SK-N-SH (cell line): ENCODE results near the gene AXIN2. TPM values are rescaled to one million over a fixed set of nuclear protein-coding genes. Genes with fewer than 3 reads are reported as not detected.

Source experiments
- CTCF ChIA-PET: fragments of 300-600, 350-600 bp; formaldehyde crosslinking; extraction: SDS; loops from one replicate; lab custom pipeline; 2021; lab: Yijun Ruan, JAX
- POLR2A ChIA-PET: fragments of 350-600 bp; sonication (Branson Sonifier 250); formaldehyde crosslinking; extraction: SDS; loops from one replicate; lab custom pipeline; 2020; ENCODE audit warnings: antibody characterized with exemption, inconsistent platforms; lab: Yijun Ruan, JAX
- DNase-seq: peaks from one replicate; pipeline ENCODE4 v3.0.0; 2012
- H2AFZ ChIP-seq: fragments of 200-600 bp; sonication (generic); 2 replicates; pipeline ENCODE4 v1.8.1; 2016; ENCODE audit warnings: antibody characterized with exemption, mild to moderate bottlenecking, low read depth
- H3F3A ChIP-seq: fragments of 200-600 bp; sonication (generic); replicated peaks from 2 replicates; pipeline ENCODE3; 2016; ENCODE audit warnings: antibody characterized with exemption, mild to moderate bottlenecking; ENCODE audit not compliant: insufficient read depth
- H3K27ac ChIP-seq, 2 experiments: fragments of 200-500 bp in 1 of 2; fragments of 200-600 bp in 1 of 2; sonication (Bioruptor generic) in 1 of 2; sonication (generic), shearing (Covaris generic) in 1 of 2; 2 replicates each; pipeline versions ENCODE4 v1.5.1 to v1.6.1; 2014 to 2016; ENCODE audit warnings: low read depth in 2 of 2, inconsistent platforms in 1 of 2, low read length in 1 of 2, mild to moderate bottlenecking in 1 of 2, mixed read lengths in 1 of 2
- H3K27me3 ChIP-seq: fragments of 200-600 bp; sonication (generic), shearing (Covaris generic); 2 replicates; pipeline ENCODE4 v1.6.1; 2016; ENCODE audit warnings: mixed run types; ENCODE audit not compliant: insufficient read depth
- H3K36me3 ChIP-seq, 2 experiments: fragments of 200-500 bp in 1 of 2; fragments of 200-600 bp in 1 of 2; sonication (Bioruptor generic) in 1 of 2; sonication (generic) in 1 of 2; replicated peaks in 1 of 2; 2 replicates each; pipeline versions ENCODE3 to v1.5.1; 2014 to 2016; ENCODE audit warnings: low read length in 1 of 2, mild to moderate bottlenecking in 1 of 2; ENCODE audit not compliant: insufficient read depth in 2 of 2, control insufficient read depth in 1 of 2
- H3K4me1 ChIP-seq, 2 experiments: fragments of 200-500 bp in 1 of 2; fragments of 200-600 bp in 1 of 2; sonication (Bioruptor generic) in 1 of 2; sonication (generic), shearing (Covaris generic) in 1 of 2; 2 replicates each; pipeline versions ENCODE4 v1.5.1 to v1.6.1; 2014 to 2016; ENCODE audit warnings: low read depth in 1 of 2, low read length in 1 of 2, mixed run types in 1 of 2; ENCODE audit not compliant: insufficient read depth in 2 of 2, control insufficient read depth in 1 of 2
- H3K4me2 ChIP-seq: fragments of 200-600 bp; sonication (generic), shearing (Covaris generic); 2 replicates; pipeline ENCODE4 v1.6.1; 2017; ENCODE audit warnings: mixed run types
- H3K4me3 ChIP-seq, 2 experiments: fragments of 200-500 bp in 1 of 2; fragments of 200-600 bp in 1 of 2; sonication (Bioruptor generic) in 1 of 2; sonication (generic), shearing (Covaris generic) in 1 of 2; 2 replicates each; pipeline versions ENCODE4 v1.5.1 to v1.8.1; 2014 to 2016; ENCODE audit warnings: low read depth in 2 of 2, inconsistent platforms in 1 of 2, low read length in 1 of 2, mild to moderate bottlenecking in 1 of 2, mixed read lengths in 1 of 2, moderate library complexity in 1 of 2
- H3K79me2 ChIP-seq: fragments of 200-600 bp; sonication (generic); 2 replicates; pipeline ENCODE4 v1.8.1; 2017; ENCODE audit warnings: mild to moderate bottlenecking; ENCODE audit not compliant: insufficient read depth
- H3K9ac ChIP-seq: fragments of 200-600 bp; sonication (generic); 2 replicates; pipeline ENCODE4 v1.6.1; 2017; ENCODE audit warnings: mixed run types
- H3K9me2 ChIP-seq: fragments of 200-600 bp; sonication (generic); 2 replicates; pipeline ENCODE4 v1.6.1; 2017; ENCODE audit warnings: mixed run types
- H3K9me3 ChIP-seq: fragments of 200-600 bp; sonication (generic); 2 replicates; pipeline ENCODE4 v1.6.1; 2017; ENCODE audit warnings: mixed run types, mild to moderate bottlenecking, moderate library complexity
- H4K20me1 ChIP-seq: fragments of 200-600 bp; sonication (generic); 2 replicates; pipeline ENCODE4 v1.6.1; 2017; ENCODE audit warnings: mild to moderate bottlenecking, mixed run types; ENCODE audit not compliant: insufficient read depth
- EP300 ChIP-seq, 2 experiments: IDR thresholded peaks; 2 replicates each; pipeline versions ENCODE4 v1.4.0 to v1.6.1; 2012; ENCODE audit warnings: borderline replicate concordance in 1 of 2, low read depth in 1 of 2, low read length in 1 of 2
- FOSL2 ChIP-seq: IDR thresholded peaks from 2 replicates; pipeline ENCODE4 v1.4.0; 2012; ENCODE audit warnings: low read depth, mild to moderate bottlenecking, moderate library complexity, borderline replicate concordance
- FOXJ3 ChIP-seq: sonication (generic); formaldehyde crosslinking; IDR thresholded peaks from 2 replicates; pipeline ENCODE4 v1.5.1; 2020; ENCODE audit warnings: mild to moderate bottlenecking, missing genetic modification reagents
- RAD21 ChIP-seq: IDR thresholded peaks from 2 replicates; pipeline ENCODE4 v1.6.1; 2012; ENCODE audit warnings: mild to moderate bottlenecking, low read length
- RCOR1 ChIP-seq: fragments of 150-350 bp; IDR thresholded peaks from 2 replicates; pipeline ENCODE4 v1.6.1; 2017; ENCODE audit warnings: antibody characterized with exemption, low read length
- SIN3A ChIP-seq: IDR thresholded peaks from 2 replicates; pipeline ENCODE4 v1.6.1; 2012; ENCODE audit warnings: low read depth, mild to moderate bottlenecking, low read length, moderate library complexity, borderline replicate concordance
- SMC3 ChIP-seq: IDR thresholded peaks from 2 replicates; pipeline ENCODE4 v1.6.1; 2012; ENCODE audit warnings: low read depth, low read length, improper control_type of control experiment
- TCF12 ChIP-seq: IDR thresholded peaks from 2 replicates; pipeline ENCODE4 v1.4.0; 2012
- TEAD4 ChIP-seq: IDR thresholded peaks from 2 replicates; pipeline ENCODE4 v1.4.0; 2012; ENCODE audit warnings: mild to moderate bottlenecking, borderline replicate concordance; ENCODE audit not compliant: insufficient read depth
- WGBS: methylation state at CpG from one replicate; pipeline ENCODE4 v1.1.6; 2017; ENCODE audit warnings: low lambda C conversion rate; 5-methylcytosine and 5-hydroxymethylcytosine counted together
- polyA plus RNA-seq, 3 experiments: library from polyadenylated mRNA; depleted of rRNA; stranded (reverse); fragments of >200 nt; gene quantifications; 2 replicates each; pipeline ENCODE4 v1.2.3, GENCODE V29; 2012
- TF ChIP-seq, protein P1 (sequence below): IDR thresholded peaks from 2 replicates; pipeline ENCODE4 v1.6.1; 2012; ENCODE audit warnings: mild to moderate bottlenecking, low read depth, low read length, moderate library complexity
- TF ChIP-seq, protein P2 (sequence below): fragments of 150-350 bp; IDR thresholded peaks from 2 replicates; pipeline ENCODE4 v1.6.1; 2016; ENCODE audit warnings: mild to moderate bottlenecking, low read depth, low read length
- TF ChIP-seq, protein P3 (sequence below): fragments of 150-350 bp; IDR thresholded peaks from 2 replicates; pipeline ENCODE4 v1.6.1; 2017; ENCODE audit warnings: antibody characterized with exemption, low read length, low read depth, borderline replicate concordance

Gene AXIN2
- polyA plus RNA-seq, 1 of the 3 experiments (the other 2 are of a cell fraction): 8.3 TPM

GRCh38 chr17:65552214-65552613 is 9.2 kb downstream of the AXIN2 start:
- WGBS: 88% methylated on average over 4 of the region's 4 CpGs
- no peak overlapping the region for H3K27ac ChIP-seq
- TF ChIP-seq, protein P1, sequence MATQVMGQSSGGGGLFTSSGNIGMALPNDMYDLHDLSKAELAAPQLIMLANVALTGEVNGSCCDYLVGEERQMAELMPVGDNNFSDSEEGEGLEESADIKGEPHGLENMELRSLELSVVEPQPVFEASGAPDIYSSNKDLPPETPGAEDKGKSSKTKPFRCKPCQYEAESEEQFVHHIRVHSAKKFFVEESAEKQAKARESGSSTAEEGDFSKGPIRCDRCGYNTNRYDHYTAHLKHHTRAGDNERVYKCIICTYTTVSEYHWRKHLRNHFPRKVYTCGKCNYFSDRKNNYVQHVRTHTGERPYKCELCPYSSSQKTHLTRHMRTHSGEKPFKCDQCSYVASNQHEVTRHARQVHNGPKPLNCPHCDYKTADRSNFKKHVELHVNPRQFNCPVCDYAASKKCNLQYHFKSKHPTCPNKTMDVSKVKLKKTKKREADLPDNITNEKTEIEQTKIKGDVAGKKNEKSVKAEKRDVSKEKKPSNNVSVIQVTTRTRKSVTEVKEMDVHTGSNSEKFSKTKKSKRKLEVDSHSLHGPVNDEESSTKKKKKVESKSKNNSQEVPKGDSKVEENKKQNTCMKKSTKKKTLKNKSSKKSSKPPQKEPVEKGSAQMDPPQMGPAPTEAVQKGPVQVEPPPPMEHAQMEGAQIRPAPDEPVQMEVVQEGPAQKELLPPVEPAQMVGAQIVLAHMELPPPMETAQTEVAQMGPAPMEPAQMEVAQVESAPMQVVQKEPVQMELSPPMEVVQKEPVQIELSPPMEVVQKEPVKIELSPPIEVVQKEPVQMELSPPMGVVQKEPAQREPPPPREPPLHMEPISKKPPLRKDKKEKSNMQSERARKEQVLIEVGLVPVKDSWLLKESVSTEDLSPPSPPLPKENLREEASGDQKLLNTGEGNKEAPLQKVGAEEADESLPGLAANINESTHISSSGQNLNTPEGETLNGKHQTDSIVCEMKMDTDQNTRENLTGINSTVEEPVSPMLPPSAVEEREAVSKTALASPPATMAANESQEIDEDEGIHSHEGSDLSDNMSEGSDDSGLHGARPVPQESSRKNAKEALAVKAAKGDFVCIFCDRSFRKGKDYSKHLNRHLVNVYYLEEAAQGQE: no peak
- TF ChIP-seq TEAD4: no peak
- no peak for TF ChIP-seq RCOR1
- no peak for TF ChIP-seq SIN3A
- no peak for TF ChIP-seq RAD21
- no peak for TF ChIP-seq TCF12
- TF ChIP-seq, protein P2, sequence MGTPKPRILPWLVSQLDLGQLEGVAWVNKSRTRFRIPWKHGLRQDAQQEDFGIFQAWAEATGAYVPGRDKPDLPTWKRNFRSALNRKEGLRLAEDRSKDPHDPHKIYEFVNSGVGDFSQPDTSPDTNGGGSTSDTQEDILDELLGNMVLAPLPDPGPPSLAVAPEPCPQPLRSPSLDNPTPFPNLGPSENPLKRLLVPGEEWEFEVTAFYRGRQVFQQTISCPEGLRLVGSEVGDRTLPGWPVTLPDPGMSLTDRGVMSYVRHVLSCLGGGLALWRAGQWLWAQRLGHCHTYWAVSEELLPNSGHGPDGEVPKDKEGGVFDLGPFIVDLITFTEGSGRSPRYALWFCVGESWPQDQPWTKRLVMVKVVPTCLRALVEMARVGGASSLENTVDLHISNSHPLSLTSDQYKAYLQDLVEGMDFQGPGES: no peak
- no peak for TF ChIP-seq SMC3
- TF ChIP-seq, protein P3, sequence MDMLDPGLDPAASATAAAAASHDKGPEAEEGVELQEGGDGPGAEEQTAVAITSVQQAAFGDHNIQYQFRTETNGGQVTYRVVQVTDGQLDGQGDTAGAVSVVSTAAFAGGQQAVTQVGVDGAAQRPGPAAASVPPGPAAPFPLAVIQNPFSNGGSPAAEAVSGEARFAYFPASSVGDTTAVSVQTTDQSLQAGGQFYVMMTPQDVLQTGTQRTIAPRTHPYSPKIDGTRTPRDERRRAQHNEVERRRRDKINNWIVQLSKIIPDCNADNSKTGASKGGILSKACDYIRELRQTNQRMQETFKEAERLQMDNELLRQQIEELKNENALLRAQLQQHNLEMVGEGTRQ: no peak
- no peak for TF ChIP-seq EP300 (IDR thresholded peaks at IDR 0.05; ENCODE audit: borderline replicate concordance in 1 of 2, low read depth in 1 of 2, low read length in 1 of 2)
- no peak for TF ChIP-seq FOSL2
- TF ChIP-seq FOXJ3 (CRISPR knock-in tag): no peak
- H2AFZ ChIP-seq: no peak overlapping the region
- no peaks in the 10 kb centered on the region for H3K9me3 ChIP-seq
- no peaks in the 10 kb centered on the region for H3K27me3 ChIP-seq
- no peak overlapping the region for H3K4me3 ChIP-seq
- ChIA-PET POLR2A (no interaction called here), CTCF (no interaction called here)
- H4K20me1 ChIP-seq: peaks cover 13% of the 10 kb centered on the region
- H3K9me2 ChIP-seq: no peaks in the 10 kb centered on the region
- H3K9ac ChIP-seq: no peak overlapping the region
- peaks cover 6 to 13% of the 10 kb centered on the region in 2 experiments; a peak in 3 of 4 replicates for H3K4me1 ChIP-seq
- no peak for DNase-seq
- peaks cover 12% of the 10 kb centered on the region for H3F3A ChIP-seq
- peaks cover 5 to 37% of the 10 kb centered on the region in 2 experiments for H3K36me3 ChIP-seq
- no peak overlapping the region for H3K4me2 ChIP-seq
- peaks cover 13% of the 10 kb centered on the region; the same call in 1 of the 2 replicates for H3K79me2 ChIP-seq
